Measurements from ENCODE around the gene CCDC12. TPM values are rescaled to one million over a fixed set of nuclear protein-coding genes. Genes with fewer than 3 reads are reported as not detected.
A peak's percentile ranks its signal among the peaks of the same experiment; 100 is the strongest.

Gene CCDC12
- total RNA-seq, 6 experiments from 2014 or later = 14.6 to 24.2 (median 17.0) TPM

DNA sequence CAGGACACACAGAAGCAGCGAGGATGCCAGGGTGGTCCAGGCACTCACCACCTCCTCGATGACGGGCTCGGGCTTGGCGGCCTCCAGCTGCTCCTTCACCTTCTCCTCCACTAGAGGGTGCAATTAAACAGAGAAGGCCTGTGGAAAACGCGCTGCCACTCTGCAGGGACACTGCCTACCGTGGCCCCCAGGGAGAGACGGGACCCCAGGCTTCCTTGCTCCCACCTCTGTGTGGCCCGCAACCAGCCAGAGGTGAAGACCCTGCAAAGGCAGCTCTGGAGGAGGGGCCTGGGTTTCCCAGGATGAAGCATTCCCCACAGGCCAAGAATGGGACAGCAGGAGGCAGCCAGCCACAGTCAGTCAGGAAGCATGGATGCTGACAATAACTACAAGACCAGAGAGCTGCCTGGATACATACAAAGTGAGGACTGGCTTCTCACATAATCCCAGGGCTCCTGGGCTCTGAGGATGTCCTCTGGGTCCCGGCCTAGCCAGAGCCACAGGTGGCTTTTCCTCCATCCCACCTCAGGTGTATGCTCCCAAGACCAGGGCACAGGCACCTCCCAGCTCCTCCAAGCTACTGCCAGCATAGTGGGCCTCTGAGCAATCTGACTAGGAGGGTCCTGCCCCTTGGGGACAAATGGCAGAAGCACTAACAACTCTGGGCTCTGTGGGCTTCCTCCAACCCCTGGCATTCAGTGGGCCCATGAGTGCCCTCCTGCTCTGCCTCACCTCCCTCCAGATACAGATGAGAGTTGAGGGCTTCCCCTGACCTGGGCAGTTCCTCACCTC lies 52.8 kb downstream of the CCDC12 start:
- no peak overlapping the region for H3K27ac ChIP-seq
- intact Hi-C loops (cut with DNase I) = loop anchor here (10.0 kb wide), 1 partner anchor 71 kb away; no protein-coding TSS in a partner anchor
- no peaks in the 10 kb centered on the region for H3K9me3 ChIP-seq
- no peak overlapping the region for H3K4me3 ChIP-seq
- DNase-seq (peak in 2 of 3 donors; percentile 54 to 58), ATAC-seq (peak; percentile 50 to 68 (median 58))
- 34% methylated on average over 6 of the region's 11 CpGs for WGBS (ENCODE audit: insufficient coverage, low coverage, low lambda C conversion rate, missing lambda C conversion rate)
- peaks cover 0 to 31% (median 0%) of the 10 kb centered on the region in 4 donors for H3K4me1 ChIP-seq
- TF ChIP-seq POLR2A (IDR thresholded peaks at IDR 0.05) (no peak), CTCF (IDR thresholded peaks at IDR 0.05) (peak; percentile 60 to 66 (median 64))
- no peaks in the 10 kb centered on the region for H3K27me3 ChIP-seq
- peaks cover 0 to 78% (median 24%) of the 10 kb centered on the region in 4 donors for H3K36me3 ChIP-seq

GRCh38 chr3:46922871-46923558 lies 53.5 kb downstream of the CCDC12 start:
- DNase-seq = peak in 2 of 3 donors; percentile 42 to 51
- Histone ChIP-seq H3K27ac (no peak overlapping the region), H3K9me3 (no peaks in the 10 kb centered on the region), H3K36me3 (peaks cover 0 to 78% (median 27%) of the 10 kb centered on the region in 4 donors), H3K27me3 (no peaks in the 10 kb centered on the region), H3K4me1 (peaks cover 0 to 26% (median 0%) of the 10 kb centered on the region in 4 donors), H3K4me3 (no peak overlapping the region)
- TF ChIP-seq POLR2A (IDR thresholded peaks at IDR 0.05) = no peak
- TF ChIP-seq CTCF (IDR thresholded peaks at IDR 0.05) = no peak
- no peak for ATAC-seq
- WGBS (ENCODE audit: insufficient coverage, low coverage, low lambda C conversion rate, missing lambda C conversion rate) = 85% methylated on average over 11 of the region's 16 CpGs
- intact Hi-C loops (cut with DNase I) = loop anchor here (10.0 kb wide), 1 partner anchor 72 kb away; no protein-coding TSS in a partner anchor

DNA sequence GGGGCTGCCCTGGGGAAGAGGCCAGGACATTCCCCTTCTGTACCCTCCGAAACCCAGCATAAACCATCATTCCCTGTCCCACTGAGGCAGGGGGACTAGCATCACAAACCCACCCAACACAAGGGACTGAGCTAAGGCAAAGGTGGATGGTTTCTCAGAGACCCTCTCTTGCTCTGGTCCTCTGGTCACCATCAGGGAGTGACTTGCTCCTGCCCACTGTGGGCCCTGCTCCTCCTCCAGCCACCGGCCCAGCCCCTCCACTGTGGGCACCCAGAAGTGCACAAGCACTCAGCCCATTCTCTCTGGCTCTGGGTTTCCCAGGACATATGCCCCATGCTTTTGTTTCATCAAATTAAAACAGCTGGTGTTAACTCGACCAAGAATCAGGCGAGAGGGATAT lies 54.1 kb downstream of the CCDC12 start:
- WGBS (ENCODE audit: insufficient coverage, low coverage, low lambda C conversion rate, missing lambda C conversion rate) = 86% methylated on average over 3 of the region's 4 CpGs
- no peak overlapping the region for H3K4me3 ChIP-seq
- TF ChIP-seq POLR2A (IDR thresholded peaks at IDR 0.05) (no peak), CTCF (IDR thresholded peaks at IDR 0.05) (no peak)
- no peaks in the 10 kb centered on the region for H3K9me3 ChIP-seq
- DNase-seq (peak in 1 of 3 donors; percentile 5), ATAC-seq (no peak)
- H3K27ac ChIP-seq = no peak overlapping the region
- H3K36me3 ChIP-seq = peaks cover 0 to 75% (median 29%) of the 10 kb centered on the region in 4 donors
- intact Hi-C loops (cut with DNase I) = loop anchor here (10.0 kb wide), 1 partner anchor 72 kb away; no protein-coding TSS in a partner anchor
- H3K4me1 ChIP-seq = peaks cover 0 to 21% (median 0%) of the 10 kb centered on the region in 4 donors
- no peaks in the 10 kb centered on the region for H3K27me3 ChIP-seq

GRCh38 chr3:46921871-46922271 lies 54.7 kb downstream of the CCDC12 start:
- ATAC-seq (no peak), DNase-seq (peak in 1 of 3 donors; percentile 31)
- 100% methylated on average over 2 of the region's 7 CpGs for WGBS (ENCODE audit: insufficient coverage, low coverage, low lambda C conversion rate, missing lambda C conversion rate)
- H3K36me3 ChIP-seq = peaks cover 0 to 72% (median 29%) of the 10 kb centered on the region in 4 donors
- no peak overlapping the region for H3K4me3 ChIP-seq
- no peaks in the 10 kb centered on the region for H3K27me3 ChIP-seq
- peaks cover 0 to 15% (median 0%) of the 10 kb centered on the region in 4 donors for H3K4me1 ChIP-seq
- TF ChIP-seq POLR2A (IDR thresholded peaks at IDR 0.05) (no peak), CTCF (IDR thresholded peaks at IDR 0.05) (no peak)
- no peaks in the 10 kb centered on the region for H3K9me3 ChIP-seq
- no peak overlapping the region for H3K27ac ChIP-seq
- intact Hi-C loops (cut with DNase I) = loop anchor here (10.0 kb wide), 1 partner anchor 73 kb away; no protein-coding TSS in a partner anchor
